Stomach (tissue), 9 donors: ENCODE data around the gene FNDC10. TPM values are rescaled to one million over a fixed set of nuclear protein-coding genes. Genes with fewer than 3 reads are reported as not detected.

ENCODE experiments used
- DNase-seq, 2 donors: peaks; one replicate each; pipeline versions ENCODE4 v3.0.0 to v3.0.0-alpha.2; 2013 to 2019
- H3K27ac ChIP-seq, 5 donors: fragments of 200-600 bp in 4 of 5; sonication (generic) in 4 of 5; one replicate each; pipeline ENCODE4 v1.5.1; 2013 to 2019; ENCODE audit warnings: mild to moderate bottlenecking in 1 of 5, moderate library complexity in 1 of 5
- H3K27me3 ChIP-seq, 3 donors: fragments of 200-600 bp; sonication (generic); one replicate each; pipeline ENCODE4 v1.5.1; 2017 to 2019; ENCODE audit warnings: mixed run types in 1 of 3
- H3K36me3 ChIP-seq, 4 donors: fragments of 200-600 bp; sonication (generic); 1 replicate in 3 of 4; 2 replicates in 1 of 4; pipeline ENCODE4 v1.5.1; 2016 to 2019
- H3K4me1 ChIP-seq, 4 donors: fragments of 200-600 bp; sonication (generic); one replicate each; pipeline ENCODE4 v1.5.1; 2016 to 2019
- H3K4me3 ChIP-seq, 4 donors: fragments of 200-600 bp; sonication (generic) in 3 of 4; one replicate each; pipeline ENCODE4 v1.5.1; 2016 to 2019; ENCODE audit warnings: mild to moderate bottlenecking in 1 of 4
- H3K9me3 ChIP-seq, 4 donors: fragments of 200-600 bp; sonication (generic); one replicate each; pipeline ENCODE4 v1.5.1; 2016 to 2019
- EP300 ChIP-seq: sonication (generic); formaldehyde crosslinking; IDR thresholded peaks from one replicate; pipeline ENCODE4 v1.6.1; 2017; ENCODE audit warnings: antibody characterized with exemption
- POLR2A ChIP-seq, 4 donors: fragments of 450-650 bp; IDR thresholded peaks; one replicate each; pipeline ENCODE4 v1.6.1; 2016; ENCODE audit warnings: antibody characterized with exemption in 4 of 4, control low read depth in 2 of 4, mild to moderate bottlenecking in 1 of 4, moderate library complexity in 1 of 4
- POLR2AphosphoS5 ChIP-seq, 3 donors: sonication (generic); formaldehyde crosslinking; IDR thresholded peaks; one replicate each; pipeline ENCODE4 v1.6.1; 2016; ENCODE audit warnings: antibody characterized with exemption in 3 of 3
- WGBS, 5 donors: extraction: QIAGEN DNeasy Blood & Tissue Kit in 3 of 5; methylation state at CpG; one replicate each; pipeline versions ENCODE4 v1.1.5 to v1.1.7; 2013 to 2018; 5-methylcytosine and 5-hydroxymethylcytosine counted together
- intact Hi-C: fragments of 100-400 bp; cut with DNase I; formaldehyde crosslinking; loops from one replicate; pipeline ENCODE4 v1.15.1; 2023; ENCODE audit warnings: low total_unique reads
- polyA plus RNA-seq, 3 donors: library from polyadenylated mRNA; stranded (reverse); fragments of 200-250 nt; gene quantifications; one replicate each; pipeline ENCODE4 v1.2.3, GENCODE V29; 2013
- total RNA-seq, 5 donors: library from RNA; depleted of rRNA; stranded (reverse); fragments of >200 nt; gene quantifications; one replicate each; pipeline versions ENCODE4 v1.1.0 to v1.2.3, GENCODE V29; 2014 to 2016
- TF ChIP-seq, protein P1 (sequence below), 7 experiments: fragments of 450-650 bp in 4 of 7; fragments of 200-600 bp in 3 of 7; sonication (generic) in 3 of 7; IDR thresholded peaks; one replicate each; pipeline ENCODE4 v1.5.1; 2016 to 2019; ENCODE audit warnings: antibody characterized with exemption in 7 of 7, control low read depth in 2 of 7, mild to moderate bottlenecking in 1 of 7
- donor health status: healthy with polysubstance abuse.
- donor health status: Bipolar disorder and iron deficiency.
- donor health status: healthy.

Gene FNDC10
- total and polyA plus RNA-seq, 8 donors: 0.29 to 20.0 (median 4.0) TPM; not detected in 3

DNA sequence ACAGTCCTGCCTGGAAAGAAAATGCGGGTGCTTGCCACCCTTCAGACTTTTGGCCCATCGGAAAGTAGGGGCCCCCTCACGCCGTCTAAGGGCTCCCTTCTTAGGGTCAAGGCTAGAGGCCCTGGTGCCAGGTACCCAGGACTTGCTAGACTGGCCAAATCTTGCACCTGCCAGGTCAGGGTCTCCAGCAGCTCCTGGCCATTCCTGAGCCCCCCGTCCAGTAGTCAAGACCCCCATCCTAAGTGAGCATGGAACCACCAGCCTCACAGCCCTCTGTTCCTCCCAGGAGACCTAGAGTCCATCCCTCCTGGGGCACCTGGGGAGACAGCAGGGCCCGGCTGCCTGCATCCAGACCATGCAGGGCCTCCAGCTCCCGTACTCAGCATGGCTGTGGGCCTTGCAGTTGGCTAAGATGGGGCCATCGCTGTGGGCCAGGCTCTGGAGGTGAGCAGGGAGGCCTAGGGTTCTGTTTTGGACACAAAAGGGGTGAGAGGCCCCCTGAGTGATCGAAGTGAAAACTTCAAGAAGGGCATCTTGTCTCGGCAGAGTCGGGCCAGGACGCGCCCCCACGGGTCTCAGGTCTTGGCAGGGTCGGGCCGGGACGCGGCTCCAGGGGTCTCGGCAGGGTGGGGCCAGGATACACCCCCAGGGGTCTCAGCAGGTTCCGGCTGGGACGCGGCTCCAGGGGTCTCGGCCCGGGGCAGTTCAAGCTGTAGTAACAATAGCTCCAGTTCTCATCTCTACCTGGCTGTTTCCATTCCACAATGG, 5.9 kb downstream of the FNDC10 start:
- WGBS, 5 donors: 78 to 85% (median 83%) methylated on average over 12 to 24 of the region's 24 CpGs
- Histone ChIP-seq H3K36me3 (no peaks in the 10 kb centered on the region), H3K4me3 (no peak overlapping the region), H3K9me3 (no peaks in the 10 kb centered on the region), H3K4me1 (peaks cover 1 to 18% (median 7%) of the 10 kb centered on the region in 4 donors), H3K27ac (no peak overlapping the region), H3K27me3 (peaks cover 0 to 46% (median 20%) of the 10 kb centered on the region in 3 donors)
- intact Hi-C loops: no loop called here
- no peak for DNase-seq
- TF ChIP-seq, protein P1, sequence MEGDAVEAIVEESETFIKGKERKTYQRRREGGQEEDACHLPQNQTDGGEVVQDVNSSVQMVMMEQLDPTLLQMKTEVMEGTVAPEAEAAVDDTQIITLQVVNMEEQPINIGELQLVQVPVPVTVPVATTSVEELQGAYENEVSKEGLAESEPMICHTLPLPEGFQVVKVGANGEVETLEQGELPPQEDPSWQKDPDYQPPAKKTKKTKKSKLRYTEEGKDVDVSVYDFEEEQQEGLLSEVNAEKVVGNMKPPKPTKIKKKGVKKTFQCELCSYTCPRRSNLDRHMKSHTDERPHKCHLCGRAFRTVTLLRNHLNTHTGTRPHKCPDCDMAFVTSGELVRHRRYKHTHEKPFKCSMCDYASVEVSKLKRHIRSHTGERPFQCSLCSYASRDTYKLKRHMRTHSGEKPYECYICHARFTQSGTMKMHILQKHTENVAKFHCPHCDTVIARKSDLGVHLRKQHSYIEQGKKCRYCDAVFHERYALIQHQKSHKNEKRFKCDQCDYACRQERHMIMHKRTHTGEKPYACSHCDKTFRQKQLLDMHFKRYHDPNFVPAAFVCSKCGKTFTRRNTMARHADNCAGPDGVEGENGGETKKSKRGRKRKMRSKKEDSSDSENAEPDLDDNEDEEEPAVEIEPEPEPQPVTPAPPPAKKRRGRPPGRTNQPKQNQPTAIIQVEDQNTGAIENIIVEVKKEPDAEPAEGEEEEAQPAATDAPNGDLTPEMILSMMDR (IDR thresholded peaks at IDR 0.05): no peak
- TF ChIP-seq POLR2A (IDR thresholded peaks at IDR 0.05): no peak
- no peak for TF ChIP-seq POLR2AphosphoS5 (IDR thresholded peaks at IDR 0.05)
- no peak for TF ChIP-seq EP300

DNA sequence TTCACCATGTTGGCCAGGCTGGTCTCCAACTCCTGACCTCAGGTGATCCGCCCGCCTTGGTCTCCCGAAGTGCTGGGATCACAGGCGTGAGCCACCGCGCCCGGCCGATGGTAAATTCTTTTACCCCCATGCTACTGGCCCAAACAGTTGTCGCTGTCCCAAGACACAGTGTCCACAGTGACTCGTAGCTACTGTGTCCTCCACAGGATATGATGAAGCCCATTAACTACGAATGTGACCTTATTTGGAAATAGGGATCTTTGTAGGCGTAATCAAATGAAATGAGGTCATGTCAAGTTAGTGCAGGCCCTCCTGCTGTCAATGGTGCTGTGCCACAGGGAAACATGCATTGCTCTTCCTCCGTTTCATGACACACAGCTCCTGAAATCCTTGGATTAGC, 8.5 kb downstream of the FNDC10 start:
- no peak overlapping the region for H3K4me3 ChIP-seq
- no peak for TF ChIP-seq POLR2AphosphoS5 (IDR thresholded peaks at IDR 0.05)
- TF ChIP-seq POLR2A (IDR thresholded peaks at IDR 0.05): no peak
- no peak for TF ChIP-seq EP300
- TF ChIP-seq, protein P1 (IDR thresholded peaks at IDR 0.05): no peak
- H3K9me3 ChIP-seq: no peaks in the 10 kb centered on the region
- H3K27ac ChIP-seq: no peak overlapping the region
- peaks cover 0 to 44% (median 5%) of the 10 kb centered on the region in 3 donors for H3K27me3 ChIP-seq
- H3K36me3 ChIP-seq: no peaks in the 10 kb centered on the region
- no peaks in the 10 kb centered on the region for H3K4me1 ChIP-seq
- no peak for DNase-seq
- WGBS, 5 donors: 86 to 92% (median 88%) methylated on average over 11 to 13 of the region's 13 CpGs
- intact Hi-C loops: no loop called here

- no peaks in the 10 kb centered on the region for H3K4me1 ChIP-seq
- no peak for DNase-seq
- 78 to 87% (median 83%) methylated on average over 19 to 23 of the region's 23 CpGs for WGBS, 5 donors
Observed at GRCh38 chr1:1583347-1584010, 16.5 kb downstream of the FNDC10 start.

More at GRCh38 chr1:1583347-1584010, 16.5 kb downstream of the FNDC10 start:
- intact Hi-C loops: no loop called here
- Histone ChIP-seq H3K9me3 (no peaks in the 10 kb centered on the region), H3K27me3 (peaks cover 0 to 60% (median 8%) of the 10 kb centered on the region in 3 donors), H3K4me3 (no peak overlapping the region), H3K27ac (no peak overlapping the region), H3K36me3 (no peaks in the 10 kb centered on the region)
- no peak for TF ChIP-seq POLR2A (IDR thresholded peaks at IDR 0.05)
- TF ChIP-seq EP300: no peak
- TF ChIP-seq POLR2AphosphoS5 (IDR thresholded peaks at IDR 0.05): no peak
- TF ChIP-seq, protein P1 (IDR thresholded peaks at IDR 0.05): no peak
